GM12892 (cell line): Measurements from ENCODE around the gene STOX1.

Experiments
- POLR2A ChIP-seq: IDR thresholded peaks from 2 replicates; pipeline ENCODE4 v1.6.1; 2011; ENCODE audit warnings: low read depth, low read length, control low read depth
- POLR2AphosphoS5 ChIP-seq: IDR thresholded peaks from 2 replicates; pipeline ENCODE4 v1.6.1; 2011; ENCODE audit warnings: low read depth, low read length, control low read depth
- TAF1 ChIP-seq: IDR thresholded peaks from 2 replicates; pipeline ENCODE4 v1.6.1; 2011; ENCODE audit warnings: low read depth, mild to moderate bottlenecking, control low read depth, low read length, borderline replicate concordance

- TF ChIP-seq POLR2A (no peak), POLR2AphosphoS5 (no peak), TAF1 (no peak)
Observed at GRCh38 chr10:68870061-68870460, 42.7 kb downstream of the STOX1 start.
